K562 (cell line): ENCODE results near the gene PNPO. TPM values are rescaled to one million over a fixed set of nuclear protein-coding genes. Genes with fewer than 3 reads are reported as not detected.

Source experiments
- ATAC-seq: fragments of 200-7000 bp; cut with Tn5 transposase; 3 replicates; pipeline ENCODE4 v1.9.1; 2020; ENCODE audit warnings: moderate library complexity
- BruUV-seq: library from RNA; stranded (reverse); fragments of 400-500 nt; replicated peaks from 2 replicates; lab custom pipeline; 2021; lab: Mats Ljungman, UMichigan
- CTCF ChIA-PET: fragments of 300-600 bp; formaldehyde crosslinking; extraction: SDS; loops from one replicate; lab custom pipeline; 2021; ENCODE audit warnings: low intra/inter-chr PET ratio; lab: Yijun Ruan, JAX
- POLR2A ChIA-PET: fragments of 300-600, 350-650 bp; sonication (Branson Sonifier 250); formaldehyde crosslinking; extraction: SDS; loops from one replicate; lab custom pipeline; 2021; ENCODE audit warnings: antibody characterized with exemption, inconsistent platforms; lab: Yijun Ruan, JAX
- DNase-seq, 4 experiments: peaks; one replicate each; pipeline versions ENCODE4 v3.0.0 to v3.0.0-alpha.2; 2011 to 2018; ENCODE audit warnings: low spot score in 3 of 4, mixed read lengths in 3 of 4; ENCODE audit errors: extremely low read depth in 1 of 4
- FAIRE-seq: peaks from 2 replicates; lab custom pipeline; 2011; peaks lifted over from hg19 to GRCh38; lab: Jason Lieb, UNC
- H2AFZ ChIP-seq: 2 replicates; pipeline ENCODE4 v1.6.0; 2011; ENCODE audit warnings: low read depth, low read length, control low read depth, inconsistent platforms
- H3K27ac ChIP-seq: fragments of 200-600 bp; 3 replicates; pipeline ENCODE4 v1.8.0; 2011; ENCODE audit warnings: low read depth, mild to moderate bottlenecking, control low read depth, inconsistent platforms, low read length, moderate library complexity, mixed read lengths; ENCODE audit errors: extremely low read depth
- H3K27me3 ChIP-seq, 2 experiments: fragments of 300-600 bp in 1 of 2; 2 replicates in 1 of 2; 3 replicates in 1 of 2; pipeline versions ENCODE4 v1.6.0 to v1.8.0; 2011; ENCODE audit warnings: inconsistent platforms in 2 of 2, low read length in 2 of 2, mild to moderate bottlenecking in 1 of 2, mixed read lengths in 1 of 2, moderate library complexity in 1 of 2; ENCODE audit not compliant: control insufficient read depth in 2 of 2, insufficient read depth in 2 of 2
- H3K36me3 ChIP-seq: fragments of 300-600 bp; 3 replicates; pipeline ENCODE4 v1.8.0; 2011; ENCODE audit warnings: mild to moderate bottlenecking, low read length, inconsistent platforms; ENCODE audit not compliant: control insufficient read depth, insufficient read depth
- H3K4me1 ChIP-seq, 2 experiments: fragments of 200-600 bp in 1 of 2; replicated peaks in 1 of 2; 2 replicates in 1 of 2; 3 replicates in 1 of 2; pipeline versions ENCODE4 v1.5.1 to v1.8.0; 2011; ENCODE audit warnings: inconsistent platforms in 2 of 2, low read length in 2 of 2, mild to moderate bottlenecking in 1 of 2, mixed read lengths in 1 of 2, moderate library complexity in 1 of 2; ENCODE audit not compliant: control insufficient read depth in 2 of 2, insufficient read depth in 2 of 2
- H3K4me2 ChIP-seq: 2 replicates; pipeline ENCODE4 v1.6.1; 2011; ENCODE audit warnings: low read length, control low read depth, inconsistent platforms, mixed read lengths; ENCODE audit not compliant: insufficient read depth
- H3K4me3 ChIP-seq: fragments of 200-600 bp; sonication (generic), shearing (Covaris generic); 2 replicates; pipeline ENCODE4 v1.5.1; 2016; ENCODE audit warnings: control low read depth, inconsistent platforms
- H3K79me2 ChIP-seq: fragments of 200-600 bp; 3 replicates; pipeline ENCODE4 v1.8.0; 2011; ENCODE audit warnings: low read length, inconsistent platforms; ENCODE audit not compliant: control insufficient read depth, insufficient read depth
- H3K9ac ChIP-seq, 2 experiments: 2 replicates each; pipeline versions ENCODE4 v1.6.0 to v1.6.1; 2011; ENCODE audit warnings: low read depth in 2 of 2, low read length in 2 of 2, control low read depth in 1 of 2, inconsistent platforms in 1 of 2, mild to moderate bottlenecking in 1 of 2, mixed read lengths in 1 of 2; ENCODE audit not compliant: insufficient read depth in 1 of 2
- H3K9me1 ChIP-seq: one replicate; pipeline ENCODE4 v1.6.0; 2011; ENCODE audit warnings: inconsistent platforms, mild to moderate bottlenecking, low read length, moderate library complexity; ENCODE audit not compliant: control insufficient read depth, insufficient read depth
- H3K9me3 ChIP-seq: replicated peaks from 2 replicates; pipeline ENCODE4 v1.5.1; 2011; ENCODE audit warnings: low read depth, low read length, inconsistent platforms; ENCODE audit not compliant: control insufficient read depth, insufficient read depth
- H4K20me1 ChIP-seq: replicated peaks from 2 replicates; pipeline ENCODE4 v1.6.1; 2011; ENCODE audit warnings: low read length, inconsistent platforms, mixed read lengths; ENCODE audit not compliant: control insufficient read depth, insufficient read depth
- HOMEZ ChIP-seq: fragments of 250-450 bp; sonication (Bioruptor Pico); IDR thresholded peaks from 2 replicates; pipeline ENCODE4 v1.4.0; 2020; ENCODE audit warnings: mild to moderate bottlenecking, moderate library complexity
- WGBS: fragments of 100-300 bp; shearing (Covaris generic); methylation state at CpG from one replicate; pipeline ENCODE4 v1.1.6; 2016; ENCODE audit warnings: low coverage, mixed read lengths; ENCODE audit not compliant: insufficient coverage; ENCODE audit errors: missing lambda C conversion rate; 5-methylcytosine and 5-hydroxymethylcytosine counted together
- in situ Hi-C: fragments of 300-500 bp; cut with MboI; formaldehyde crosslinking; loops from 4 replicates; pipeline ENCODE4 v1.15.0; 2018; ENCODE audit warnings: inconsistent platforms, mixed read lengths
- intact Hi-C: fragments of 100-400 bp; cut with micrococcal nuclease; formaldehyde crosslinking; loops from 2 replicates; pipeline ENCODE4 v1.14.2; 2022
- polyA plus RNA-seq, 8 experiments: library from polyadenylated mRNA; depleted of rRNA in 4 of 8; stranded (reverse) in 5 of 8; unstranded in 3 of 8; fragments of >200 nt; fragmentation: Nextera tagmentation in 2 of 8; fragmentation: Illumina TruSeq in 1 of 8; extraction: Ambion mirVana in 2 of 8; extraction: Trizol in 1 of 8; gene quantifications; 2 replicates each; pipeline versions ENCODE4 v1.2.1 to v1.2.3, GENCODE V29; 2011 to 2014; ENCODE audit warnings: inconsistent platforms in 1 of 8, missing spikeins in 1 of 8
- total RNA-seq, 7 experiments: library from RNA; depleted of rRNA in 6 of 7; stranded (reverse); fragments of >200 nt in 6 of 7; fragmentation: Illumina TruSeq in 2 of 7; extraction: Trizol in 2 of 7; gene quantifications; 2 replicates each; pipeline versions ENCODE4 v1.2.1 to v1.2.3, GENCODE V29; 2011 to 2021; ENCODE audit warnings: low replicate concordance in 1 of 7

Gene PNPO
- total and polyA plus RNA-seq, 9 of the 15 experiments (the other 6 are each of a cell fraction or from before 2014, with no cell fraction given), result 16.6 to 39.0 (median 27.4) TPM

- Histone ChIP-seq H4K20me1 (no peaks in the 10 kb centered on the region), H3K9me3 (no peaks in the 10 kb centered on the region), H3K4me2 (no peak overlapping the region), H3K4me1 (peaks cover 9% of the 10 kb centered on the region in 2 experiments; a peak in 3 of 5 replicates), H2AFZ (no peak overlapping the region), H3K9me1 (no peaks in the 10 kb centered on the region), H3K27ac (no peak overlapping the region), H3K9ac (0 out of 4 replicates have a peak overlapping the region, but pooled peaks of 1 of the 2 experiments have one; percentile 10), H3K27me3 (no peaks in the 10 kb centered on the region), H3K36me3 (peaks cover 59% of the 10 kb centered on the region), H3K4me3 (no peak overlapping the region), H3K79me2 (no peaks in the 10 kb centered on the region)
- peak; percentile 10; the same call in 2 of the 3 replicates for ATAC-seq
- DNase-seq, result no peak
- no peak for TF ChIP-seq HOMEZ (CRISPR knock-in tag)
- FAIRE-seq, result peak; percentile 37
- BruUV-seq, result no TSS peak
- ChIA-PET POLR2A (interaction anchor here (0.6 to 2.8 kb wide), 4 partner anchors 11 to 117 kb away, joined by 3 to 14 read pairs (median 4); partner anchors contain the start of genes LRRC46 and MRPL10), CTCF (interaction anchor here (0.6 to 2.3 kb wide), 6 partner anchors 21 to 1004 kb away, joined by 3 to 29 read pairs (median 6); partner anchors contain the start of gene CDK5RAP3)
- in situ Hi-C loops (no loop called here), intact Hi-C loops (loop anchor here (1.0 kb wide), 2 partner anchors 22 to 70 kb away; no protein-coding TSS in a partner anchor)
- 51% methylated on average over 5 of the region's 5 CpGs for WGBS
Measured at GRCh38 chr17:47948706-47949196, 7.4 kb downstream of the PNPO start.
